Pancreas (tissue), 10 donors: ENCODE measurements around the gene PNLIPRP3. TPM values are rescaled to one million over a fixed set of nuclear protein-coding genes. Genes with fewer than 3 reads are reported as not detected.
A peak's percentile ranks its signal among the peaks of the same experiment; 100 is the strongest.

ENCODE experiments used
- ATAC-seq, 4 donors: fragments of 200-7000 bp; cut with Tn5 transposase; one replicate each; pipeline versions ENCODE4 v1.8.0 to v1.9.1; 2020; ENCODE audit warnings: mild to moderate bottlenecking in 4 of 4, moderate library complexity in 4 of 4
- DNase-seq, 6 donors: peaks; one replicate each; pipeline ENCODE4 v3.0.0-alpha.2; 2020
- FAIRE-seq: peaks from 2 replicates; lab custom pipeline; 2012; peaks lifted over from hg19 to GRCh38; lab: Jason Lieb, UNC
- H3K27ac ChIP-seq, 4 donors: fragments of 200-600 bp; sonication (generic); 1 replicate in 3 of 4; 2 replicates in 1 of 4; pipeline versions ENCODE4 v1.5.0 to v1.8.0; 2020
- H3K27me3 ChIP-seq, 4 donors: fragments of 200-600 bp; one replicate each; pipeline ENCODE4 v1.8.0; 2021
- H3K36me3 ChIP-seq, 3 donors: fragments of 200-600 bp; sonication (generic) in 1 of 3; one replicate each; pipeline versions ENCODE4 v1.5.0 to v1.8.0; 2020 to 2021
- H3K4me1 ChIP-seq, 3 donors: fragments of 200-600 bp; one replicate each; pipeline ENCODE4 v1.8.0; 2021
- H3K4me3 ChIP-seq, 4 donors: fragments of 200-600 bp; sonication (generic) in 2 of 4; one replicate each; pipeline versions ENCODE4 v1.5.0 to v1.8.0; 2020 to 2021
- H3K9me3 ChIP-seq, 4 donors: fragments of 200-600 bp; one replicate each; pipeline ENCODE4 v1.8.0; 2021
- CTCF ChIP-seq, 4 donors: fragments of 200-600 bp; sonication (generic) in 3 of 4; IDR thresholded peaks; one replicate each; pipeline versions ENCODE4 v1.5.0 to v1.8.0; 2021; ENCODE audit warnings: antibody characterized with exemption in 4 of 4
- WGBS, 2 donors: extraction: QIAGEN DNeasy Blood & Tissue Kit; methylation state at CpG; one replicate each; pipeline ENCODE4 v1.1.7; 2013; 5-methylcytosine and 5-hydroxymethylcytosine counted together
- intact Hi-C, 3 donors: fragments of 100-400 bp; cut with DNase I; formaldehyde crosslinking; loops; one replicate each; pipeline versions ENCODE4 v1.11.1 to v1.14.2; 2022
- polyA plus RNA-seq, 2 donors: library from polyadenylated mRNA; stranded (reverse); fragments of 200-250 nt; gene quantifications; one replicate each; pipeline ENCODE4 v1.2.3, GENCODE V29; 2013
- total RNA-seq, 6 donors: library from RNA; stranded (reverse); fragmentation: NEBNext Ultra II Directional in 4 of 6; extraction: Animal tissue kit (Norgen Biotek cat#: 25700) in 4 of 6; gene quantifications; one replicate each; pipeline versions ENCODE4 v1.2.1 to v1.2.4, GENCODE V29; 2021 to 2023
- donor health status: healthy with polysubstance abuse.
- donor health status: DM: no; HTN: no; CAD: no; lungs with moderate emphysema.
- donor health status: DM: no; HTN: no; CAD: no.
- donor health status: control.
- donor health status: control.
- donor health status: Bipolar disorder and iron deficiency.
- donor health status: DM: yes; HTN: yes; CAD: no.
- donor health status: DM: no; HTN: no; CAD: no.
- donor health status: DM: no; HTN: no; CAD: no.
- donor health status: DM: yes; HTN: yes; CAD: no.

PNLIPRP3 gene
- total and polyA plus RNA-seq, 8 donors: 0.09 to 0.32 TPM; not detected in 6

GRCh38 chr10:116395223-116395985, 32.2 kb upstream of the PNLIPRP3 start:
- DNase-seq (peak in 3 of 6 donors; percentile 33 to 47 (median 39)), FAIRE-seq (no peak), ATAC-seq (peak in 2 of 4 donors; percentile 43 to 49)
- TF ChIP-seq CTCF (IDR thresholded peaks at IDR 0.05): no peak
- Histone ChIP-seq H3K4me3 (no peak overlapping the region), H3K4me1 (no peaks in the 10 kb centered on the region), H3K27ac (no peak overlapping the region), H3K36me3 (no peaks in the 10 kb centered on the region), H3K9me3 (no peaks in the 10 kb centered on the region), H3K27me3 (peaks cover 0 to 7% (median 0%) of the 10 kb centered on the region in 4 donors)
- intact Hi-C loops: no loop called here
- 60 to 71% methylated on average over 13 of the region's 13 CpGs for WGBS, 2 donors

GRCh38 chr10:116398224-116398623, 29.4 kb upstream of the PNLIPRP3 start:
- intact Hi-C loops: no loop called here
- ATAC-seq: no peak
- H3K27me3 ChIP-seq: peaks cover 0 to 7% (median 0%) of the 10 kb centered on the region in 4 donors
- no peaks in the 10 kb centered on the region for H3K4me1 ChIP-seq
- H3K27ac ChIP-seq: no peak overlapping the region
- no peaks in the 10 kb centered on the region for H3K36me3 ChIP-seq
- no peak overlapping the region for H3K4me3 ChIP-seq
- no peak for FAIRE-seq
- no peak for TF ChIP-seq CTCF (IDR thresholded peaks at IDR 0.05)
- no peak for DNase-seq
- H3K9me3 ChIP-seq: no peaks in the 10 kb centered on the region
- 52 to 55% methylated on average over 5 of the region's 5 CpGs for WGBS, 2 donors

GRCh38 chr10:116402858-116403257, 24.8 kb upstream of the PNLIPRP3 start:
- H3K27ac ChIP-seq: no peak overlapping the region
- H3K4me3 ChIP-seq: no peak overlapping the region
- H3K36me3 ChIP-seq: no peaks in the 10 kb centered on the region
- ATAC-seq: no peak
- peaks cover 0 to 7% (median 0%) of the 10 kb centered on the region in 4 donors for H3K27me3 ChIP-seq
- FAIRE-seq: no peak
- no peaks in the 10 kb centered on the region for H3K4me1 ChIP-seq
- intact Hi-C loops: no loop called here
- H3K9me3 ChIP-seq: no peaks in the 10 kb centered on the region
- 90 to 91% methylated on average over 3 of the region's 3 CpGs for WGBS, 2 donors
- TF ChIP-seq CTCF (IDR thresholded peaks at IDR 0.05): no peak
- DNase-seq: no peak

- Histone ChIP-seq H3K4me1 (no peaks in the 10 kb centered on the region), H3K36me3 (no peaks in the 10 kb centered on the region), H3K4me3 (no peak overlapping the region), H3K27me3 (peaks cover 0 to 7% (median 0%) of the 10 kb centered on the region in 4 donors), H3K27ac (no peak overlapping the region), H3K9me3 (no peaks in the 10 kb centered on the region)
- intact Hi-C loops: no loop called here
- no peak for DNase-seq
- ATAC-seq: no peak
- FAIRE-seq: no peak
- WGBS, 2 donors: 70 to 75% methylated on average over 6 of the region's 6 CpGs
- TF ChIP-seq CTCF (IDR thresholded peaks at IDR 0.05): no peak
These were observed 23.9 kb upstream of the PNLIPRP3 start for GRCh38 chr10:116403740-116404250.

GRCh38 chr10:116408719-116409118, 18.9 kb upstream of the PNLIPRP3 start:
- intact Hi-C loops: no loop called here
- FAIRE-seq (no peak), DNase-seq (no peak), ATAC-seq (no peak)
- Histone ChIP-seq H3K36me3 (no peaks in the 10 kb centered on the region), H3K4me3 (no peak overlapping the region), H3K27me3 (no peaks in the 10 kb centered on the region), H3K4me1 (no peaks in the 10 kb centered on the region), H3K27ac (no peak overlapping the region), H3K9me3 (no peaks in the 10 kb centered on the region)
- no peak for TF ChIP-seq CTCF (IDR thresholded peaks at IDR 0.05)
- WGBS, 2 donors: 62 to 64% methylated on average over 7 of the region's 7 CpGs
